ENCODE data around the gene STON2. TPM values are rescaled to one million over a fixed set of nuclear protein-coding genes. Genes with fewer than 3 reads are reported as not detected.

STON2 gene
- total and polyA plus RNA-seq, 5 experiments from 2014 or later, result not detected

- no peak for DNase-seq
- H3K36me3 Mint-ChIP-seq, result peaks cover 0 to 10% (median 0%) of the 10 kb centered on the region in 3 donors
- H3K27me3 Mint-ChIP-seq, result peaks cover 0 to 17% (median 5%) of the 10 kb centered on the region in 5 donors
- H3K4me1 Mint-ChIP-seq, result peaks cover 0 to 6% (median 0%) of the 10 kb centered on the region in 4 donors
- POLR2A ChIA-PET, result interaction anchor here (0.8 kb wide), 1 partner anchor 26 kb away, joined by 3 read pairs; no protein-coding TSS in a partner anchor
- no peak overlapping the region for H3K4me3 Mint-ChIP-seq
- H3K9me3 Mint-ChIP-seq, result peaks cover 0 to 17% (median 4%) of the 10 kb centered on the region in 9 donors
- no peak for ATAC-seq
- no peak overlapping the region for H3K27ac Mint-ChIP-seq
Measured at GRCh38 chr14:81416194-81416952, 16.2 kb upstream of the STON2 start.

DNA sequence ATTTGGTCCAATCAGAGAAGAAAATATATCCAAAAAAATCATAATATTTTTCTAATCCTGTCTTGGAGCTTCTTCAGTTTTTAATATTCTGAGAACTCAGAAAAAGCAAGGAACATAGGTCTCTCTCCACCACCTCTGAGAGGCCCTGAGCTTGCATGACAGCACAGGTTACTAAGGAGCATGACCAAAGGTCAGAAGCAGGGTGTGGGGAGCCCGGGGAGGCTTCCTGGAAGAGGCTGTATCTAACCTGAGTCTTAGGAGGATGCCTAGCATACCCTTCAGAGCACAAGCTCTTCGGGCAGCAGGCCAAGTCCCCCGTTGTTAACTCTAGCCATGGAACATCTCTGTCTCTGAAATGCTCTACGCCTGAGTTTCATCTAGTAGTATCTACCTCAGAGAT, 15.7 kb upstream of the STON2 start:
- no peak overlapping the region for H3K4me3 Mint-ChIP-seq
- H3K9me3 Mint-ChIP-seq, result peaks cover 0 to 17% (median 4%) of the 10 kb centered on the region in 9 donors
- H3K27ac Mint-ChIP-seq, result no peak overlapping the region
- POLR2A ChIA-PET, result interaction anchor here (0.8 kb wide), 1 partner anchor 26 kb away, joined by 3 read pairs; no protein-coding TSS in a partner anchor
- no peak for DNase-seq
- peaks cover 0 to 18% (median 9%) of the 10 kb centered on the region in 5 donors for H3K27me3 Mint-ChIP-seq
- peaks cover 0 to 6% (median 0%) of the 10 kb centered on the region in 4 donors for H3K4me1 Mint-ChIP-seq
- peaks cover 0 to 7% (median 0%) of the 10 kb centered on the region in 3 donors for H3K36me3 Mint-ChIP-seq
- ATAC-seq, result no peak

DNA sequence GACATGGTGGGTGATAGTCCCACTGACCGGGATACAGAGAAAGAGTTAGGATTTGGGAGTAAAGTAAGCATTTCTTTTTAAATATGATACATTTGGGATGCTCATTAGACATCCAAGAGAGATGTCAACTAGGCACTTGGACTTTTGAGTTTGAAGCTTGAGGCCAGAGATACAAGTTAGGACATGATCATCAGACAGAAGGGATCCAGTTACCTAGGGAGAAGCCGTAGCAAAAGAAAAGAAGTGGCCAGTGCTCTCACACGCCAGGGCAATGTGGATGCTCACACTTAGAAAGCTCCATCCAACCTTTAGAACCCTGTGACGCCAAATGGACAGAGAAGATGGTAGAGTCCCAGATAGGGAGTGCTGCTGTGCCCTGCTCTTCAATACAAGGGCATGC, 14.0 kb upstream of the STON2 start:
- no peak overlapping the region for H3K27ac Mint-ChIP-seq
- peaks cover 0 to 17% (median 4%) of the 10 kb centered on the region in 9 donors for H3K9me3 Mint-ChIP-seq
- H3K27me3 Mint-ChIP-seq, result peaks cover 0 to 19% (median 10%) of the 10 kb centered on the region in 5 donors
- POLR2A ChIA-PET, result no interaction called here
- DNase-seq (no peak), ATAC-seq (no peak)
- H3K4me1 Mint-ChIP-seq, result peaks cover 0 to 6% (median 0%) of the 10 kb centered on the region in 4 donors
- peaks cover 0 to 7% (median 0%) of the 10 kb centered on the region in 3 donors for H3K36me3 Mint-ChIP-seq
- H3K4me3 Mint-ChIP-seq, result no peak overlapping the region

- peaks cover 0 to 8% (median 3%) of the 10 kb centered on the region in 9 donors for H3K9me3 Mint-ChIP-seq
- H3K36me3 Mint-ChIP-seq, result peaks cover 0 to 7% (median 0%) of the 10 kb centered on the region in 3 donors
- H3K4me3 Mint-ChIP-seq, result no peak overlapping the region
- peaks cover 0 to 19% (median 10%) of the 10 kb centered on the region in 5 donors for H3K27me3 Mint-ChIP-seq
- DNase-seq (no peak), ATAC-seq (no peak)
- H3K4me1 Mint-ChIP-seq, result peaks cover 0 to 6% (median 0%) of the 10 kb centered on the region in 4 donors
- POLR2A ChIA-PET, result no interaction called here
- H3K27ac Mint-ChIP-seq, result no peak overlapping the region
Measured at GRCh38 chr14:81412779-81413178, 12.7 kb upstream of the STON2 start.

DNA sequence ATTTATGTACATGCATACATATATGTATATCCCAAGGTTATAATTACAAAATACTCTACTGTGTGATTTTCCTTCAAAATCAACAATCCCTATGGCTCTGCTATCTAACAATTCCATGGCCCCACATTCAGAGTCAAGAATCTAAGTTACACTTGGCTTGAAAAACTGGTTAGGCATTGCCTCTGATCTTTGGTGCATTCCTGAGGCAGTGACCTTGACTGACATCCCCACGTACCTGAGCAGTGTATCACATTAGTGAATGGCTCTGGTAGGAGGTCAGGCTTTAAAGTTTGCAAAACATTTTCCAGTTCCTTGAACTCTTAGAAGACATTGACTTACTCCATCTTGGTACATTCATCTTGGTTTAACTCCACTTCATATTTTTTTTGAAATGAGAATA, 8.5 kb upstream of the STON2 start:
- peaks cover 0 to 10% (median 6%) of the 10 kb centered on the region in 9 donors for H3K9me3 Mint-ChIP-seq
- H3K27ac Mint-ChIP-seq, result no peak overlapping the region
- no peak overlapping the region for H3K4me3 Mint-ChIP-seq
- peaks cover 0 to 35% (median 11%) of the 10 kb centered on the region in 5 donors for H3K27me3 Mint-ChIP-seq
- H3K36me3 Mint-ChIP-seq, result peaks cover 0 to 5% (median 0%) of the 10 kb centered on the region in 3 donors
- H3K4me1 Mint-ChIP-seq, result no peaks in the 10 kb centered on the region
- POLR2A ChIA-PET, result no interaction called here
- ATAC-seq, result no peak
- no peak for DNase-seq

DNA sequence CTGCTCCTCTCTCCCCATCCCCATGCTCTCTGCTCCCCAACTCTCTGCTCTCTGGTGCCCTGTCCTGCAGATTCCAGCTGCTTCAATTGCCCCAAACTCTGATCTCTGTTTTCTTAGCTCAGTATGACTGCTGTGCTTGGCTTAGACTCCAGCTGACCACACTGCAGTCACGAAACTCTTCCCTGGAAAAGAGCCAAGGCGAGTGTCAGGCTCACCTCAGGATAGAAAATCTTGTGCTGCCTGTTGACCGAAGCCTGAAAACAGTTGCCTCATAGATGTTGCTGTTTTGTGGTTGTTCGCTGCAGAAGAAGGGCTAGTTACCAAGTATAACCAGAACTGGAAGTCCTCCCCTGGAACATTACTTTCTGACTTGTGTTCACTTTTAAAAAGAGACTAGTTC, 6.7 kb upstream of the STON2 start:
- DNase-seq, result no peak
- peaks cover 0 to 5% (median 0%) of the 10 kb centered on the region in 3 donors for H3K36me3 Mint-ChIP-seq
- H3K4me3 Mint-ChIP-seq, result no peak overlapping the region
- peaks cover 0 to 10% (median 6%) of the 10 kb centered on the region in 9 donors for H3K9me3 Mint-ChIP-seq
- POLR2A ChIA-PET, result no interaction called here
- peaks cover 0 to under 1% (median 0%) of the 10 kb centered on the region in 4 donors for H3K4me1 Mint-ChIP-seq
- H3K27me3 Mint-ChIP-seq, result peaks cover 0 to 35% (median 11%) of the 10 kb centered on the region in 5 donors
- no peak for ATAC-seq
- H3K27ac Mint-ChIP-seq, result no peak overlapping the region

- Mint-ChIP-seq H3K9me3 (peaks cover 0 to 10% (median 6%) of the 10 kb centered on the region in 9 donors), H3K36me3 (peaks cover 0 to 5% (median 0%) of the 10 kb centered on the region in 3 donors)
- POLR2A ChIA-PET, result no interaction called here
Measured at GRCh38 chr14:81402123-81402495, 2.0 kb upstream of the STON2 start.

GRCh38 chr14:81401420-81402122, 1.4 kb upstream of the STON2 start:
- H3K27me3 Mint-ChIP-seq, result peaks cover 0 to 31% (median 6%) of the 10 kb centered on the region in 5 donors
- H3K36me3 Mint-ChIP-seq, result peaks cover 0 to 5% (median 0%) of the 10 kb centered on the region in 3 donors
- DNase-seq (no peak), ATAC-seq (no peak)
- H3K4me3 Mint-ChIP-seq, result no peak overlapping the region
- H3K27ac Mint-ChIP-seq, result no peak overlapping the region
- POLR2A ChIA-PET, result no interaction called here
- peaks cover 0 to 3% (median 0%) of the 10 kb centered on the region in 4 donors for H3K4me1 Mint-ChIP-seq
- peaks cover 0 to 10% (median 6%) of the 10 kb centered on the region in 9 donors for H3K9me3 Mint-ChIP-seq

More at GRCh38 chr14:81402123-81402495, 2.0 kb upstream of the STON2 start:
- Mint-ChIP-seq H3K27me3 (peaks cover 0 to 35% (median 6%) of the 10 kb centered on the region in 5 donors), H3K27ac (no peak overlapping the region), H3K4me3 (no peak overlapping the region), H3K4me1 (peaks cover 0 to 3% (median 0%) of the 10 kb centered on the region in 4 donors)
- ATAC-seq (no peak), DNase-seq (no peak)

- H3K27me3 Mint-ChIP-seq, result peaks cover 0 to 28% (median 6%) of the 10 kb centered on the region in 5 donors
- peaks cover 0 to 5% (median 0%) of the 10 kb centered on the region in 3 donors for H3K36me3 Mint-ChIP-seq
- DNase-seq, result no peak
- H3K9me3 Mint-ChIP-seq, result peaks cover 0 to 10% (median 6%) of the 10 kb centered on the region in 9 donors
- no peak for ATAC-seq
- peaks cover 0 to 3% (median 0%) of the 10 kb centered on the region in 4 donors for H3K4me1 Mint-ChIP-seq
- POLR2A ChIA-PET, result no interaction called here
- no peak overlapping the region for H3K27ac Mint-ChIP-seq
- H3K4me3 Mint-ChIP-seq, result no peak overlapping the region
Measured at GRCh38 chr14:81400852-81401251, 728 bp upstream of the STON2 start.

DNA sequence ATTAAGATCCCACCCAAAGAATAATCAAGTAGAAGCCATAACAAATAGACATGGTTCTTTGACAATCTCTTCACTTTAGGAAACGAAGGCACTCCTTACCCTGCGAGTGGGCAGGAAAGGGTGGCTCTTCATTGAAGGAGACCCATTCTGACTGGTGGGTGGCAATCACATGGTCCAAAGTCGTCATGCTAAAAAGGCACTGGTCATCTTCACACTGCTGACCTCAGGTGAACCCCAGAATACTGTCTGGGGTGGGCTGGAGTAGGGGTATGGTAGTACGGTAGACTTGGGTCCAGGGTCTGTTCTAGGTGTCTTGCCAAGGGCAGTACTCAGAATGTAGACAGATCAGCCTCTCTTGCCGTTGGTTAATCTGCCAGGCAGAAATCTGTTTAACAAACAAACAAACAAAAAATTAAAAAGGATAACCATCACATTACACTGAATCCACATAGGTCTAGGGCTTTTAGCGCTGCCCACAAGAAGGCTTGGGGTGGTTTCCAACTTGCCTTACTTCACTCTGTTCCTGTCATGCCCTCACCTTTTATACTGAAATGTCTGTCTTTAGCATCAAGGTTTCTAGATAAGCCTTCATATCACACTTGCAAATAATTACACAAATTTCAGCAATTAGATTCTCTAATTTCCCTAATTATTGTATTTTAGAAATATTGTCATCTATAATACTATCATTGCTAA, 1.8 kb downstream of the STON2 start:
- Mint-ChIP-seq H3K27ac (no peak overlapping the region), H3K9me3 (peaks cover 0 to 2% (median 0%) of the 10 kb centered on the region in 9 donors)
- POLR2A ChIA-PET, result no interaction called here

DNA sequence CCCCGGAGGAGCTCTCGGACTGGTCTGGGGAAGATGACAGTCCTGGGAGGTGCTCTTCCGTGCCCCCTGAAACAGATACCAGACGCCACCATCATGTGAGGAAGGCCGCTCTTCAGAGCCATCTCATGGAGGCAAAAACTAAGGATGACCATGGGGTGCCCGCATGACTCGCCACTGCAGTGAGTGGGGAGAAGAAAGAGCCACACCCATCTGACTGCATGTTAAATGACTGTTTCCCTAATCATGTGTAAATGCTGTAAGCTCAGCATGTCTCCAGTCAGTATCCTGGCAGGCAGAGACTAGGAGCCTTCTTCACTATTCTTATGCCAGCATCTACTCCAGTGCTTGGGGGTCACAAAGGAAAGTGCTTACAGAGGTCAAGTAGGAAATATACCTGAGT, 4.0 kb downstream of the STON2 start:
- no peaks in the 10 kb centered on the region for H3K36me3 Mint-ChIP-seq
- POLR2A ChIA-PET, result no interaction called here
- H3K4me3 Mint-ChIP-seq, result no peak overlapping the region
- DNase-seq, result no peak
- no peak overlapping the region for H3K27ac Mint-ChIP-seq
- ATAC-seq, result no peak
- H3K27me3 Mint-ChIP-seq, result peaks cover 0 to 3% (median 3%) of the 10 kb centered on the region in 5 donors
- H3K4me1 Mint-ChIP-seq, result no peaks in the 10 kb centered on the region
- peaks cover 0 to 3% (median 0%) of the 10 kb centered on the region in 9 donors for H3K9me3 Mint-ChIP-seq

More for the DNA sequence above, 1.8 kb downstream of the STON2 start:
- peaks cover 0 to 11% (median 3%) of the 10 kb centered on the region in 5 donors for H3K27me3 Mint-ChIP-seq
- ATAC-seq (no peak), DNase-seq (no peak)
- H3K4me1 Mint-ChIP-seq, result peaks cover 0 to 3% (median 0%) of the 10 kb centered on the region in 4 donors
- H3K4me3 Mint-ChIP-seq, result no peak overlapping the region
- no peaks in the 10 kb centered on the region for H3K36me3 Mint-ChIP-seq

GRCh38 chr14:81394739-81395138, 5.4 kb downstream of the STON2 start:
- Mint-ChIP-seq H3K9me3 (peaks cover 0 to 3% (median 0%) of the 10 kb centered on the region in 9 donors), H3K4me1 (no peaks in the 10 kb centered on the region), H3K27ac (no peak overlapping the region), H3K4me3 (no peak overlapping the region), H3K36me3 (no peaks in the 10 kb centered on the region), H3K27me3 (peaks cover 0 to 3% (median 2%) of the 10 kb centered on the region in 5 donors)
- ATAC-seq (no peak), DNase-seq (no peak)
- POLR2A ChIA-PET, result no interaction called here

All from naive thymus-derived CD8-positive, alpha-beta T cell (primary cell).